Activated gamma-delta T cell (primary cell): ENCODE data around the gene PIEZO2.

Source experiments
- DNase-seq: peaks from one replicate; lab custom pipeline; 2025; lab: John Stamatoyannopoulos, UW

PIEZO2 gene

DNA sequence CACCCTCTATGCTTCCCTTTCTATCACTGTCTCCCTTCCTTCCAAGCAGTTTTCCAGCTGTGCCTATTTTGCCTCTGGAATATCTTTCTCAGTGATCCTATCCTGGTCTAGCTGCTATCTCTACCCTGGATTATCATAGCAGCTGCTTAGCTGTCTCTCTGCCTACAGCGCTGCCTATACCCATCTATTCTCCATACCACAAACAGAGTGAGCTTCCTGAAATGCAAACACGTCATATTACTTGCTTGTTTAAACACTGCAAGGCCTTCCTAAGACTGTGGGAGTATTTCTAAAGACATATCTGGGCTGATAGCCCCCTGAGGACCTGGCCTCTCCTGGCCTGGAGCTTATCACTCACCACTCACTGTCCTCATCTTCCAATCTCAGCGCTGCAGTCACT, 403.4 kb downstream of the PIEZO2 start:
- no peak for DNase-seq

DNA sequence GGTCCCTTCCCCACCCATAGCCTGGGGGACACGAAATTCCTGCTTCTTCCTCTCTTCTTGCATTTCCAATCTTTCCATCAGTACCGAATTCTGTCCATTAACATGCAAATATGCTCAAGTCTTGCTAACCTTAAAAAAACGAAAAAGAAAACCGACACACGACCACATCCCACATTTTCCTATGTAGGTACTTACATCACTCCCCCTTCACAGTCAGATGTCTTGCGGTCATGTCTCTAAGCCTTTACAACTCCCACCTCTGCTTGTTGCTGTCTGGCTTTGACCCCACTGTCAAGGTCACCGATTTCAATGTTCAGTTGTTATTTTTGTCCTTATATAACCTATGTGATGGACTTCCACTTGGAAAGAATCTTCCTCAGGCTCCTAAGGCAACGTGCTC, 404.1 kb downstream of the PIEZO2 start:
- no peak for DNase-seq

DNA sequence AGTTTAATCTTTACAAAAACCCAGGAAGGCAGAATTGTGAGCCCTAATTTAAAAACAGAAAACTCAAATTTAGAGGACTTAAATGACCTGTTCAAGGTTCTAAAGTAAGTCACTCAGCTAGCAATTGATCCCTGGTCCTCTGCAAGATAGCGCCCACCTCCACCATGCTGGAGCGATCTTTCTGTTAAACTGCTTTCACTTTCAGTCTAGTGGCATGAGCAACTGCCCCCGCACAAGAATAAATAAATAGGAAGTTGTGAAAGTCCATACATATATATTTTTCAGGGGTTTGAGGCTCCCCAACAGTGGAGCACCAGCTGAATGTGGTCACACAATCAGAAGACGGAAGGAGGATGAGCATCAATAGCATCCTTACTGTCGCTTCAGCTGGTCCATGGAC, 405.6 kb downstream of the PIEZO2 start:
- DNase-seq = no peak

DNA sequence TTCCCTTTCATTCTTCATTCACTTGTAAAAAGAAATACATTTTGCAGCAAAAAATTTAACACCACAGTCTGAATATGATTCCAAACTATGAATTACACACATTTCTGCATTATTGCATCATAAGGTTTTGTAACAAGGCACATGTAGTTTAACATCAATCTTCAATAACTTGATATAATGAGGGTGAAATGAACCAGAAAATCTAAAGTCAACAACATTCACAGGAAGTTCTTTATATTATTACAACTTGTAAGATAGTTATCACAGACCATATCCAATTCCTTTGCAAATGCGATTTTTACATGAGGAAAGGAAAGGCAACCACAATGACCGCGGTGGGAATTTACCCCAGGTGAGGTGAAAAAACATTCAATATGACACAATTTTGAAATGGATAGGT, 410.2 kb downstream of the PIEZO2 start:
- no peak for DNase-seq

DNA sequence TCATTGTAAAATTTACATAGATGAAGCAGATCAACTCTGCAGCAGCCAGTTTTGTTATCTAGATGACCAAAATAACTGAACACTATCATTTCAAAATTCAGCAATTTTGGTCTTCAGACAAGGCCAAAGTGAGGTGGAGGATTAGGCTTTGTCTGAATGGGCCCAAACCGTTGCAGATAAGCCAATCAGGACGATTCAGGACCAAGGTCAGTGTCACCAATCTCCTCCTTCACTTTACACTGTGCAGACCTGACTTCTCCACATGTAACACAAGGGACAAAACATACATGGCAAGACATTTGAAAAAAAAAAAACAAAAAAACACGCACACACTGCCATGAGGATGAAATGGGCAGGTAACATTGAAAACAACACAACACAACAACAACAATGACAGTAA, 412.4 kb downstream of the PIEZO2 start:
- no peak for DNase-seq

DNA sequence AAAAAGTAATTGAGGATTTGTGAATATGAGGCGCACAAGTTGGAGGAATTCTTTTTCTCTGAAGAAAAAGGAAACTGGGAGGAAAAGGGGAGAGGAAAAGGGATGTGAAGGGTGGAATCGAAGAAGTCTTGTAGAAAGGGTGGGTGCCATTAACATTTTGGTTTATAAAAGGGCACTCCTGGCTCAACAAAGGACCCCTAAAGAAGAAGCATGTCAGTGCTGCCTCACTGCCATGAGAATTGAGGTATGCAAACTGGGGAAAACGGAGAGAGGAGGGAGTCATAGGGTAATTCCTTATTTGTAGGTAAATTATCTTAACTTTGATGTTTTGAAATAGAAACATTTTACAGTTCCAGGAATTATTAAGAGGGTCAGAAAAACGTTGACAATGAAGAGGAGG, 416.4 kb downstream of the PIEZO2 start:
- no peak for DNase-seq

DNA sequence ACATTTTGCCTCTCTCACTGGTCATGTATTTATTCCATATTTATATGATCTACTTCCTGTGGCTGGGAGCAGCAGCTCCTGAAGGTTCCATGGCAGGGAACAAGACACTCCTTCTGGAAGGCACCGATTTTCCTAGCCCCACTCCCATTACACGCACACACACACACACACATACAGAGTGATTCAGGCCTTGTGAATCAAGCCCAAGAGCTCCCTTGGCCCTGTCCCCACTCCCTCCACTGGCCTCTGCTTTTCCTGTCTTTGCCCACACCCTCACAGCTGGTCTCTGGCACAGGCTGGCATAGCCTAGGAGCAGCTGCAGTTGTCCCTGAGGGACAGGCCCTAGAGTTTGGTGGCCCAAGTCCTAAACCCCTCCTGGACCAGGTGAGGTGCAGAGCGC, 421.9 kb downstream of the PIEZO2 start:
- DNase-seq = no peak

DNA sequence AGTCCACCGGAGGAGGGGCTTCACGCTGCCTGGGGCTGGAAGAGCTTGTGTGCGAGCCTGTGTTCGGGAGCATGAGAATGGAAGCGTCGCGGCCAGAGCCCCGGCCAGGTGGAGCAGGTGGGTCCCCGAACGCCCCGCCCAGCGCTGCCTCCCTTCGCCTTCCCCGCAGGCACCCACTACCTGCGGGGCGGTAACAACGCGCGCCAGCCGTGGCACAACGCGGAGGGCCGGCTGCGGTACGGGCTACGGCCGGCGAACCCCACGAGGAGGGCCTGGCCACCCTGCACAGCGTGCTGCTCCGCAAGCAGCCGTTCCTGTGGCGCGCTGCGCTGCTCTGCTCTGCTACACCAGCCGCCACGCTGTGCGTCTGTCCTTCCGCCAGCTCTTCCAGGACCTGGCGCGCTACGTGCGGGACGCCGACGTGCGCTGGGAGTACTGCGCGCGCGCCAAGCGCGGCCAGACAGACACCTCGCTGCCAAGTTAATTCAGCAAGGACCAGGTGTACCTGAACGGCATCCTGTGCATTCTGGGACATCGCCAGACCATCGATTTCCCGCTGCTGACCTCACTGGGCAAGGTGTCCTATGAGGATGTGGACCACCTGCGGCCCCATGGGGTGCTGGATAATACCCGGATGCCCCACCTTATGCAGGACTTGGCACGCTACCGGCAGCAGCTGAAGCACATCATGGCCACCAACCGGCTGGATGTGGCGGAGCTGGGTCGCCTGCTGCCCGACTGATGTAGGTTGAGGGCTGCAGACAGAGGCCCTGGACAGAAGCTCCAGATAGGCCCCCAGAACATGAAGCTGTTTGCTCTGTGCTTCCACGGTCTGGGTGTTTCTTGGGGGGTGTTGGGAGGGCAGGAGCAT, 422.9 kb downstream of the PIEZO2 start:
- no peak for DNase-seq

DNA sequence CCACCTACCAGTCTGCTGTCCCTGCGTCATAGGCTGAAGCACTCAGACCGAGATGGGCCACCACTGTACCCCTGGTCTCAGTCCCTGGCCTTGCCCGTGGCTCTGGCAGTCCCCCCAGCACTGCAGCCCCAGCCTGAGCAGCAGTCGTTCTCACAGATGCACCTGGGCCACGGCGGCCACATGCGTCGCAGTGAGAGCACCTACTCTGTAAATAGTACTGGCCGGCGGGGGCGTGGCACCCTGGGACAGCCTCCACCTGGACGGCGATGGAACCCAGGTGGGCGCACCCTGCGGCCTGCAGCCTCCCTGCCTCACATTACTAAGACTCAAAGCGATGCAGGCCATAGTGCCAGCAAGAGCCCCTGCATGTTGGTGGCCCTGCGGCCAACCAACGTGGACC, 424.7 kb downstream of the PIEZO2 start:
- peak; percentile 9 for DNase-seq

DNA sequence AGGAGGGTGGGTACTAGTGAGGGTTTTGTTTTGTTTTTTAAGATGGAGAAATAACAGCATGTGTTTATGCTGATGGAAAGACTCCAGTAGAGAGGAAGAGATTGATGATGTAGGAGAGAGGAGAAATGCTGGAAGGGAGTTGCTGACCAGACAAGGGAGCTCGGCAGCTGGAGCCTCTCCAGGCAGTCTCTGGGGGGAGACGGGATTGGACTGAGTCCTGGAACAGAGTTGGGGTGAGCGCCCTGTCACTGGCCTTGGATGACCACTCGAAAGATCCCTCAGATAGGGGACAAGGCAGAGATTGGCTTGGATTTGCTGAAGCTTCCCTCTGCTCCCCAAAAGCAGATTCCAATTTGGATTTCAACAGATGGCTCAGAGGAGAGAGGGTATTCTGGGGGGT, 425.9 kb downstream of the PIEZO2 start:
- no peak for DNase-seq

DNA sequence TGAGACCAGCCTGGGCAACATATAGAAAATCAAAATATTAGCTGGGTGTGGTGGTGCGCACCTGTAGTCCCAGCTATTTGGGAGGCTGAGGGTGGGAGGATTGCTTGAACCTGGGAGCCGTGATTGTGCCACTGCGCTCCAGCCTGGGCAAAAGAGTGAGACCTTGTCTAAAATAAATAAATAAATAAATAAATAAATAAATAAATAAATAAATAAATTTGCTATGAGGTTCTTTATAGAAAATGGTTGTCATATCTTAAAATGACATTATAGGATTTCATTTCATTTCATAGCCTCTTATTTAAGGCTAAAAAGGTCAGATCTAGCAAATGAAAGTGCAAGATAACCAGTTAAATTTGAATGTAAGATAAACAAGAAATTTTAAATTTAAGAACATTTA, 430.6 kb downstream of the PIEZO2 start:
- DNase-seq = no peak

DNA sequence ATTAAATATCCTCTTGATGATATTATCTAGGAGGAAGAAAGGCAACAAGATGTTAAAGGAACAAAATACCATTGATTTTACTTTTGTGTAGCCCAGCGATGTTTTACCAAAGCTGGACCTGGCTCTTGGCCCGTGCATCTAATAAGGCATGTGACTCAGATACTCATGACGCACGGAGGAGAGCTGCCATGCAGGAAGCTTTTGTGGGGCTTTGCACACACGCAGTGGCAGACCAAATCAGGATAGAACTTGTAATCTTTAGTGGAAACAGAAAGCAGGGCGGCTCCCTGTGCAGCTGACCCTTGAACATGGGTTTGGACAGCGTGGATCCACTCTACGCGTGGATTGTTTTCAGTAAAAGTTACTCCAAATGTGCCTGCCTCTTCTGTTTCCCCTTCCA, 433.6 kb downstream of the PIEZO2 start:
- no peak for DNase-seq

DNA sequence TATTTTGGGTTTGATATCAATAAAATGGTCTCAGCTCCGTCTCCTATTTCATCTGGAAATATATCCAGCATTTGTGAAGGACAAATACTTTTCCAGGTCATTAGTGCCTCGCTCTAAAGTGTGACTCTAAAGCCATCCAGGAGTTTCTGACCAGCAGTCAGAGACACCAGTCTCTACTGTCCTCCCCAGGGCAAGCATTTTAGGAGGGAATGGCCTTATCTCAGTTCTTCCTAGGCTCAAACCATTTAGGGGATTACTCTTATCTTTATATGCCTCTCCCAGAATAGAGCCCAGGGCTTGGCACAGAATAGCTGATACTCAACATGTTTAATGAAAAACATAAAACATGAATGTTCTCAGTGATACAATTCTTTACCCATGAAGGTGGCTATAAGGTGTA, 436.0 kb downstream of the PIEZO2 start:
- no peak for DNase-seq

DNA sequence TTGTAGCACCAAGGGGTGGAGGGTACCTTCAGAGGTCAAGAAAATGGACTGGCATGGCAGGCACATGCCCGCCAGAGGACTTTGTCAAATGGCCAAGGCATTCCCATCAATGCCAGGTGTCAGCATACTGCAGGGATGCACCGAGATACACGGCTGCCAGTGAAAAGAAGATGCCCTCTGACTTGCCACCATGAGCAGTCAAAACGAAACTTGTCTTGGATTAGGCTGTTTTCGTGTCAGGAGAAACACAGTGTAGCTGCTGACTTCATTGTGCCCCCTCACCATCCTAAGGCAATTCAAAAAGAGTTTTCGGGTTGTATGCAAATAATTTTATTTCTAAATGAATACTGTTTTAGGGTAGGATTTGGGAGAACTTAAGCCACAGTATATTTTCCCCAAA, 442.1 kb downstream of the PIEZO2 start:
- no peak for DNase-seq

DNA sequence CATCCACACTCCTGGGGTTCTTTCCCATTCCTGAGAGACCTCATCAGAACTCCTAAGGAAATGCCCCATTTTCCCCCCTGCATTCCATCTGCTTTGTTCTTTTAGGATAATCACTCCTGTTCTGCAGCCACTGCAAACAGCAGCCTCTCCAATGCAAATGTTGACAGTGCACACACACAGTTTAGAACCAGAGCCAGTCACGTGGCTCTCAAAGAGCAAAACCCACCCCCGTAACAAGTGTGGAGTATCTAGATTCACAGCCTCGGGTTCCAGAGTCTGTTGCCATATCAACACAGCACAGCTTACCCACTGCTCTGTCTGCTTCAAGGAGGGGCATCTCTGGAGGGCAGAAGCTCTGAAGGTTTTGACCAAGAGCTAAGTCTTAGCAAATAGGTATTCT, 443.6 kb downstream of the PIEZO2 start:
- DNase-seq = no peak

DNA sequence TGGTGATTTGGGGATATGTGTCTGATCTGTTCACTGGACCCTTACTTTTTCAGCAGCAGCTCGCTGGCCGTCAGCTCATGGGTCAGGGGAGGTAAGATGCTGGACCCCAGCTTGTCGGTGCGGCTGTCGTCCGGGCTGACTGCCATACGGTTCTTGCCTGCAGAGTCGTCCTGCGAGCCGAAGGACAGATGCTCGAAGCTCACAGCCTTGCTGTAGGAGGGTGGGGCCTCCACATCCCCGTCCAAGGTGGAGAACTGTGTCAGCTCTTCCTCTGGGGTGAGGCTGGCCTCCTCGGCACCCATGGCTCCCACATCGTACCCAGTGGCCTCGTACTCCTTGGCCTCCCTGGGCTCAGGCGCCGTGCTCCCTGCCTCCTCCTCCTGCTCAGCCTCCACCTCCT, 444.1 kb downstream of the PIEZO2 start:
- DNase-seq = no peak

DNA sequence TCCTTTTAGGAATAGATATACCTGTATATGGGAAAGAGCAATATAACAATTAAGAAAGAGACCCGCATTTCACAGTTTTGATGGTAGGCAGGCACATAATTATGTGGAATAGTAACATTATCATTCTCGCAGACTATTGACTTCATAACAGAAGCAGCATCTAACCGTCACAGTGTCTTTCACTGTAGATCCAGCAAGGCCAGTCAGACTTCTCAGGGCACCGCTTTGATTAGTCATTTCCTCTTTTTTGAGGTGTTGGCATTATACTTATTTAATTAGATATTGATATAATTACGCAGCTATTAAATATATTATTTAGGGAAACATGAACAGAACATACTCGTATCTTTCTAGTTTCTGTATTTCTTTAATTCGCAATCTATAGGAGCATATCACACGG, 447.2 kb downstream of the PIEZO2 start:
- no peak for DNase-seq

DNA sequence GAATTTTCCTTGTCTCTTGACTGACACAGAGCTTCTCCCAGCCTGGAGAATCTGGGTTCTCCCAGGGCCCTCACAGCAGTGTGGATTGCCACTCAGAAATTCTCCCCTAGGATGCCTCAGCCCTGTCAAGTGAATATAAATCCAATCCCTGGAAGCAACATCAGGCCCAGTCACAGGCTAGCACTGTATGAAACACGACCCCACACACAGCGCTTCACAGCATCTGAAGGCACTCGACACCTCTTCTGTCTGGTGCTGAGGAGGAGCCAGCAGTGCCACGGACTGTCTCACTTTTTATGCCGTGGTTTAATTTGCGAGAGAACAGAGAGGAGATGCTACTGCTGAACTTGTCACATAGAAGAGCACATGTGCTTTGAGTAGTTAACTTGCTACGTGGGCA, 459.0 kb downstream of the PIEZO2 start:
- no peak for DNase-seq

DNA sequence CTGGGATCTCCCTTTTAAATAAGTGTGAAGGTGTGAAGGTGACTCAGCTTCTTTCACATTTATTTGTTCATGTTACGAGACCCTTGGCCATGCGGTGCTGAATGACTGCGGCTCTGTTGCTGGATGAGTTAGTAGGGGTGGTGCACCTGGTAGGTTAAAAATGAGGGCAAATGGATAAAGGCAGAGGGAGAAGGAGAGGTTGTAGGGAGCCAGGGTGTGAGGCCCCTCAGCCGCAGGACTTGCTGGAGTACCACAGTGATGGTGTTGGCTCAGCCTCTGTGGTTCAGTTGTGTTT, 459.4 kb downstream of the PIEZO2 start:
- no peak for DNase-seq

DNA sequence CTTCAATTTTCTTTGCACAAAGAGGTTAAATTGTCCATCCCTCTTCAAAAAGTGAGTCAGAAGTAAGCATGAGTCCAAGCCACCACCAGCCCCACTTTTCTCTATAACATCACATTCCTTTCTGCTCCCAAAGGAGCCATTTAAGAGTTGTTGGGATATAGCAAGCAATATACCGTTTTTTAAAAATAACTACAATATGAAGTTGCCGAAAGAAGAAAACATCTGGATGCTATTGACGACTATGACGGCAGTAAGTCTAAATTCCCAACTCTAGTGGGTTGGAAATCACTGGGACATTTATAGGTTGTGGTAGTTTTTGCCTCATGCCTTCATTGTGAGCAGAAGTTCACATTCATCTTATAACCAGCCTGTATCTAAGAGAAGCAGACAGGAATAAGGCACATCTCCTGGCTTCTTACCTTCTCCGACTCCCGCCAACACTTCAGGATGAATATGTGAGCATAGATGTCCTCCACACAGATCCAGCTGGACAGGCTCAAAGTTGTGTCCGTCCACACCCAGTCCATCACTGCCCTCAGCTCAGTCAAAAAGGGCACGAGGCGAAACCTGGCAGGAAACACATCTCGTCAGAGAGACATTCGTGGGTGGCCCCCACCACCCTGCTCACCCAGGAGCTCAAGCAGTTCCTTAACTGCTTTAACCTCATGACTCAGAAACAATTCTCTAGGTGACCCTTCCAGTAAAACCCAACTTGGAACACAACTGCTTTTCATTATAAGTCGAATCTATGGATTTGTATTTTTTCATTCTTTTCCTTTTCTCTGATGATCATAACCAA, 459.9 kb downstream of the PIEZO2 start:
- no peak for DNase-seq

DNA sequence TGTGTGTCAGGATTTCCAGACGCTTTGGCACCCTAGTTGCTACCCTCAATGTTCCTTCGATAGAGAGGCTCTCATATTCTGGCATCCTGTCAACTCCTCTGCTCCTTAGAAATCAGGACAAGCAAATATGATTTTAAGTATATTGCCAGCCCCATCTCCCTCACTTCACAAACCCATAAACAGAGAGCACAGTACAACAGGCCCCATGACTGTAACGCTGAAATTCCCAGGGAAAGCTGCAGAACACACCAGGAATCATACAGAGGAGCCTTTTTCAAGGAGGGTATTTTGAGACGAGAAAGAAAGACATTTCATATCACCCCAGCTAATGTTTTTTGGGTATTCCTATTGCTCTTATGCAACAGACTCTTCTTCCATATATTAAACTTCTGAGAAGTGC, 460.6 kb downstream of the PIEZO2 start:
- no peak for DNase-seq

DNA sequence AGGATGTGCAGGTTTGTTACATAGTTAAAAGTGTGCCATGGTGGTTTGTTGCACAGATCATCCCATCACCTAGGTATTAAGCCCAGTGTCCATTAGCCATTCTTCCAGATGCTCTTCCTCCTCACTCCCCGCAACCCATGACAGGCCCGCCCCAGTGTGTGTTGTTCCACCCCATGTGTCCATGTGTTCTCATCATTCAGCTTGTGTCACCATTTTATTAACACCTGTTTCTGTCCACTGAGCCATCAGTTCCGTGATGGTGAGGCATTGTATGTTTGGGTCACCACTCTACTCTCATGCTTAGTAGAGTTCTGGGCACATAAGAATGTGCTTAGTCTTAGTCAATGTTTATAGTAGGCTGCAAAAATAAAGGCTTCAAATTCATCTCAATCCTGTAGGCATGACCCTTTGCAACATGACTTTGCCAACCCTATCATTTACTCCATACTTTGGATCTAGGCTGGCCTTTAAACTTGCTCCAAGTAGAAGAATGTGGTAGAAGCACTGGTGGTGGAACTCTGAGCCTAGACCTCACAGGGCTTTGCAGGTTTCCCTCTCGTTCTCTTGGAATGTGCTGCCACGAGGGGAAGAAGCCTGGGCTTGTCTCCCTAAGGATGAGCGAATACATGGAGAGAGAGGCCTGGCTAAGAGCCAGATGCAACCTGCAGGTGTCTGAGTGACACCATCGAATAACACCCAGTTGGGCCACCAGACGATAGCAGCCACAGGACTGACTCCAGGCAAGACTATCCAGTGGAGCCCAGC, 462.0 kb downstream of the PIEZO2 start:
- no peak for DNase-seq

DNA sequence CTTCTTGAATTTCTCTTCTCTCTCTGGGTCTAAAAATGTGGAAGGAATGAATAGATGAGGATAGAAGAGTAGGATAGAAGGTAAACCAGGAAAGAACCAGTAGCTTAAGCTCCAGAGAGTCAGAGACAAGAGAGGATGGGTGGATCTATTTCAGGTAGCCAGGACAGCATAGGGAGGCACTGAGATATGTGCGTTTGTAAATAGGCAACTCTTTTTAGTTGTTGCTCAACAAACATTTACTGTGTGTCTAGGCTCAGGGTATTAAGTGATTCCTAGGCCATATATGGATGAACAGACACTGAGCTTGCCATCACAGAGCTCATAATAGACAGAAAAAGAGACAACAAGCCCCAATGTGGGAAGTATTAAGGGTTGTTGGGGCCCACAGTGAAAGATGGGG, 463.1 kb downstream of the PIEZO2 start:
- DNase-seq = no peak
